GM23338 (cell line): ENCODE measurements around the gene PPIP5K1.
"Not testable (repeated sequence)": the region's sequence is repeated elsewhere in the genome, so short reads cannot be mapped to it uniquely, and the experiment has no call there.

ENCODE experiments used
- POLR2AphosphoS5 ChIP-seq: IDR thresholded peaks from 2 replicates; pipeline ENCODE4 v1.6.1; 2016; ENCODE audit warnings: antibody characterized with exemption, low read depth
- REST ChIP-seq: IDR thresholded peaks from one replicate; pipeline ENCODE4 v1.6.1; 2018; ENCODE audit warnings: antibody characterized with exemption; ENCODE audit not compliant: unreplicated experiment
- TF ChIP-seq, protein P1 (sequence below), 2 experiments: fragments of 200-600 bp in 1 of 2; sonication (generic) in 1 of 2; conservative IDR thresholded peaks; 2 replicates each; pipeline versions ENCODE4 v1.5.1 to v1.6.1; 2016 to 2017; ENCODE audit warnings: antibody characterized with exemption in 2 of 2, low read depth in 2 of 2, mild to moderate bottlenecking in 2 of 2, moderate library complexity in 1 of 2

- TF ChIP-seq, protein P1, sequence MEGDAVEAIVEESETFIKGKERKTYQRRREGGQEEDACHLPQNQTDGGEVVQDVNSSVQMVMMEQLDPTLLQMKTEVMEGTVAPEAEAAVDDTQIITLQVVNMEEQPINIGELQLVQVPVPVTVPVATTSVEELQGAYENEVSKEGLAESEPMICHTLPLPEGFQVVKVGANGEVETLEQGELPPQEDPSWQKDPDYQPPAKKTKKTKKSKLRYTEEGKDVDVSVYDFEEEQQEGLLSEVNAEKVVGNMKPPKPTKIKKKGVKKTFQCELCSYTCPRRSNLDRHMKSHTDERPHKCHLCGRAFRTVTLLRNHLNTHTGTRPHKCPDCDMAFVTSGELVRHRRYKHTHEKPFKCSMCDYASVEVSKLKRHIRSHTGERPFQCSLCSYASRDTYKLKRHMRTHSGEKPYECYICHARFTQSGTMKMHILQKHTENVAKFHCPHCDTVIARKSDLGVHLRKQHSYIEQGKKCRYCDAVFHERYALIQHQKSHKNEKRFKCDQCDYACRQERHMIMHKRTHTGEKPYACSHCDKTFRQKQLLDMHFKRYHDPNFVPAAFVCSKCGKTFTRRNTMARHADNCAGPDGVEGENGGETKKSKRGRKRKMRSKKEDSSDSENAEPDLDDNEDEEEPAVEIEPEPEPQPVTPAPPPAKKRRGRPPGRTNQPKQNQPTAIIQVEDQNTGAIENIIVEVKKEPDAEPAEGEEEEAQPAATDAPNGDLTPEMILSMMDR (conservative IDR thresholded peaks at IDR 0.05; ENCODE audit: low read depth in 2 of 2), result not testable (repeated sequence)
- TF ChIP-seq REST, POLR2AphosphoS5: not testable (repeated sequence)
Measured at GRCh38 chr15:43602233-43602632, 12.2 kb upstream of the PPIP5K1 start.
